Islet precursor cell (in vitro differentiated cells): ENCODE results near the gene APOBEC4.

Source experiments
- DNase-seq: peaks from one replicate; pipeline ENCODE4 v3.0.0-alpha.2; 2018

Gene APOBEC4

DNA sequence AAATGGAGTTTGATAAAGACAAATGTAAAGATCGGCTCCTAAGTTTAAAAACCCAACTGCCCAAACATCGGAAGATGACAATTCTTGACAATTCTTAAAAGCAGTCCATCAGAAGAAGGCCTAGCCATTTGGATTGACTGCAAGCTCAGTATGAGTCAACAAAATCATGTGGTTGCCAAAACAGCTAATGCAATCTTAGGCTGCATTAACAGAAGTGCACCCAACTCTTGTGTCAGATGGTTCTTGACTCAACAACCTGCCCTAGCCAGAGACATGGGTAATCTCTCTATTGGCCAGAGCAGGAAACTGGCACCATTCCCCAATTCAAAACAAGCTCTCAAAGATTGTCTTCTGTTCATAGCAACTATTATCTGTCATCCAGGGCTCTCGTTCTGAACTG is 53.0 kb downstream of the APOBEC4 start:
- DNase-seq: no peak

DNA sequence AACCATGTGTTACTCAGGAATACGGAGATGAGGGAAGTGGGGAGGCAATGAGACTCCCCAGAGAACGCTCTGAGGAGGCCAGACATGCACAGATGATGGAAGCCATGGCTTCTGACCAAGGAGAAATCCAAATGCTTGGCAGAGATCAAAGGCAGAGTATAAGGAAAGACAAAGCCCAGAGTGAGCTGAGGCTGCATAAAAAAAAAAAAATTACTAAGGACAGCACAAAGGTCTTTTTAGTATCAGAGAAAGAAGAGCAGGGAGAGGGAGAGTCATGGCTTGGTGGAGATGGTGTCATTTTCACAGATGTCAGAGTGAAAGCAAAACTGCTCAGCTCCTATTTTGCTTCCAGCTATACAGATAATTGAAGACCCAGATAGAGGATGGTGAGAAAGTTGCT is 54.7 kb downstream of the APOBEC4 start:
- no peak for DNase-seq

DNA sequence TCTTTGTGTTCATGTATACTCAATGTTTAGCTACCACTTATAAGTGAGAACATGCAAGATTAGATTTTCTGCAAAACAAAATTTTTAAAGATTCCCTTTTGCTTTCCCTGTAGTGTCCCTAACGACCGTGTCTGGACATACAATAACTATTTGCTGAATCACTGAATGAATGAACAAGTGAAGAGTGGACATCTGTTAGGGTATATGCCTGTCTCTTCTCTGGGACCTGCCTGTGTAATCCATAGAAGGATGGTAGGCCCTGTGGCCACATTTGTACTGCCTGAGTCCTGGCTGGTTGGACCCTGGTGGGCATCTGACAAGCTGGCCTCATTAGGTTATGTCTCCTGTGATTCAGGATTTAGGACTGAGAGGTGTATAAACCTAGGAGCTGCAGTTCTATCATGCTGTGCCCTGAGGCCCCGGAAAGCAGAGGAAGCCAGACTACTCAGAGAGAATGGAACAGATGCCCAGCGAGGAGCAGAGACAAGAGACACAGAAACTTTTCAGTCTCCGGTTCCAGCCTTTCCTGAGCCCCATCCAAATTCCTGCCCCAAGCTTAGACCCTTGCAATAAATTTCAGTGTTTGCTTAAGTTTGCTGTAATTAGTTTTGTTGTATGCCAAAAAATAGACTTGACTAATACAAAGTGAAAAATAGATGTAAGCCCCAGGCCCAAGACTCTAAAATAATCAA is 55.3 kb downstream of the APOBEC4 start:
- no peak for DNase-seq

DNA sequence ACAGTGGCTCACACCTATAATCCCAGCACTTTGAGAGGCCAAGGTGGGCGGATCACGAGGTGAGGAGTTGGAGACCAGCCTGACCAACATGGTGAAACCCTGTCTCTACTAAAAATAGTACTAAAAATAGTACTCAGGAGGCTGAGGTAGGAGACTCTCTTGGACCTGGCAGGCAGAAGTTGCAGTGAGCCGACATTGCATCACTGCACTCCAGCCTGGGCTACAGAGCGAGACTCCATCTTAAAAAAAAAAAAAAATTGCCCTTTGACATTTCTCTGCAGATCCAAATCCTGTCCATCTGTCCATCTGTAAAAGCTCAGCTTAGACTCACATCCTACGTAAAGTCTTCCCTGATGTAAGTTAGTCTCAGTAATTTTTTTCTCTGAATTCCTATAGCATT is 56.6 kb downstream of the APOBEC4 start:
- DNase-seq: no peak
